Neural cell (in vitro differentiated cells): ENCODE measurements around the gene IBSP. TPM values are rescaled to one million over a fixed set of nuclear protein-coding genes. Genes with fewer than 3 reads are reported as not detected.

Source experiments
- H2AFZ ChIP-seq: fragments of 200-600, 300-800 bp; sonication (generic), shearing (Covaris generic); 2 replicates; pipeline ENCODE4 v1.6.0; 2014; ENCODE audit warnings: low read depth, mild to moderate bottlenecking, antibody characterized with exemption, low read length, moderate library complexity
- H3F3A ChIP-seq: fragments of 200-600 bp; shearing (Covaris generic); 2 replicates; pipeline ENCODE4 v1.6.1; 2016; ENCODE audit warnings: mild to moderate bottlenecking, moderate library complexity, mixed read lengths, antibody characterized with exemption, low read length; ENCODE audit not compliant: insufficient read depth, poor library complexity, severe bottlenecking
- H3K27ac ChIP-seq: fragments of 200-600, 300-800 bp; sonication (generic), shearing (Covaris generic); 2 replicates; pipeline ENCODE4 v1.5.1; 2014; ENCODE audit warnings: mild to moderate bottlenecking, low read length, moderate library complexity
- H3K27me3 ChIP-seq: fragments of 300-800, 200-600 bp; sonication (generic), shearing (Covaris generic); 2 replicates; pipeline ENCODE4 v1.6.0; 2014; ENCODE audit warnings: mild to moderate bottlenecking, low read depth, low read length, moderate library complexity; ENCODE audit not compliant: insufficient read depth
- H3K36me3 ChIP-seq: fragments of 300-800, 200-600 bp; sonication (generic), shearing (Covaris generic); 2 replicates; pipeline ENCODE4 v1.5.1; 2014; ENCODE audit warnings: mild to moderate bottlenecking, antibody characterized with exemption, low read length, moderate library complexity; ENCODE audit not compliant: insufficient read depth
- H3K4me2 ChIP-seq: fragments of 300-800, 200-600 bp; sonication (generic), shearing (Covaris generic); 2 replicates; pipeline ENCODE4 v1.6.0; 2014; ENCODE audit warnings: mild to moderate bottlenecking, low read length
- H3K4me3 ChIP-seq: fragments of 300-800, 200-600 bp; sonication (generic), shearing (Covaris generic); 2 replicates; pipeline ENCODE4 v1.5.1; 2014; ENCODE audit warnings: mild to moderate bottlenecking, low read length, moderate library complexity
- H3K79me2 ChIP-seq: fragments of 200-600 bp; shearing (Covaris generic); replicated peaks from 2 replicates; pipeline ENCODE4 v1.6.0; 2014; ENCODE audit warnings: mild to moderate bottlenecking, low read length, moderate library complexity; ENCODE audit not compliant: insufficient read depth
- H3K9ac ChIP-seq: fragments of 300-800, 200-600 bp; sonication (generic), shearing (Covaris generic); 2 replicates; pipeline ENCODE4 v1.6.1; 2016; ENCODE audit warnings: mild to moderate bottlenecking, low read length, mixed read lengths
- H3K9me2 ChIP-seq: fragments of 200-600 bp; shearing (Covaris generic); 2 replicates; pipeline ENCODE4 v1.6.1; 2016; ENCODE audit warnings: mild to moderate bottlenecking, low read length, mixed read lengths; ENCODE audit not compliant: insufficient read depth
- H3K9me3 ChIP-seq: fragments of 200-600, 300-800 bp; sonication (generic), shearing (Covaris generic); 2 replicates; pipeline ENCODE4 v1.6.1; 2016; ENCODE audit warnings: mild to moderate bottlenecking, mixed run types, low read length, moderate library complexity, mixed read lengths
- H4K20me1 ChIP-seq: fragments of 200-600 bp; shearing (Covaris generic); 2 replicates; pipeline ENCODE4 v1.6.1; 2016; ENCODE audit warnings: mild to moderate bottlenecking, mixed run types; ENCODE audit not compliant: insufficient read depth
- EP300 ChIP-seq: fragments of 450-650 bp; conservative IDR thresholded peaks from 2 replicates; pipeline ENCODE4 v1.6.1; 2014; ENCODE audit warnings: antibody characterized with exemption, mild to moderate bottlenecking, moderate library complexity; ENCODE audit not compliant: poor library complexity, severe bottlenecking
- EZH2 ChIP-seq: fragments of 200-600, 300-800 bp; shearing (Covaris generic), sonication (generic); IDR thresholded peaks from 2 replicates; pipeline ENCODE4 v1.6.1; 2014; ENCODE audit warnings: antibody characterized with exemption, low read length, borderline replicate concordance, mild to moderate bottlenecking; ENCODE audit not compliant: insufficient read depth, poor library complexity, severe bottlenecking
- MXI1 ChIP-seq: fragments of 450-650 bp; conservative IDR thresholded peaks from 2 replicates; pipeline ENCODE4 v1.6.1; 2014; ENCODE audit warnings: antibody characterized with exemption, mild to moderate bottlenecking; ENCODE audit not compliant: poor library complexity, severe bottlenecking
- POLR2AphosphoS5 ChIP-seq: IDR thresholded peaks from 2 replicates; pipeline ENCODE4 v1.6.1; 2012
- RAD21 ChIP-seq: fragments of 450-650 bp; conservative IDR thresholded peaks from 2 replicates; pipeline ENCODE4 v1.6.1; 2014; ENCODE audit warnings: antibody characterized with exemption, mild to moderate bottlenecking, moderate library complexity
- SMC3 ChIP-seq: fragments of 450-650 bp; conservative IDR thresholded peaks from 2 replicates; pipeline ENCODE4 v1.6.1; 2014; ENCODE audit warnings: antibody characterized with exemption, mild to moderate bottlenecking, moderate library complexity; ENCODE audit not compliant: poor library complexity
- TAF1 ChIP-seq: IDR thresholded peaks from 2 replicates; pipeline ENCODE4 v1.6.1; 2012; ENCODE audit warnings: low read depth
- polyA plus RNA-seq: library from polyadenylated mRNA; depleted of rRNA; stranded (reverse); fragments of >200 nt; gene quantifications from 2 replicates; pipeline ENCODE4 v1.2.3, GENCODE V29; 2014
- TF ChIP-seq, protein P1 (sequence below): fragments of 450-650 bp; IDR thresholded peaks from 2 replicates; pipeline ENCODE4 v1.5.1; 2014; ENCODE audit warnings: antibody characterized with exemption, mild to moderate bottlenecking, moderate library complexity; ENCODE audit not compliant: poor library complexity, severe bottlenecking
- TF ChIP-seq, protein P2 (sequence below): IDR thresholded peaks from 2 replicates; pipeline ENCODE4 v1.6.1; 2012; ENCODE audit warnings: borderline replicate concordance

The IBSP gene
- polyA plus RNA-seq, 1 donor from 2014 or later: not detected

DNA sequence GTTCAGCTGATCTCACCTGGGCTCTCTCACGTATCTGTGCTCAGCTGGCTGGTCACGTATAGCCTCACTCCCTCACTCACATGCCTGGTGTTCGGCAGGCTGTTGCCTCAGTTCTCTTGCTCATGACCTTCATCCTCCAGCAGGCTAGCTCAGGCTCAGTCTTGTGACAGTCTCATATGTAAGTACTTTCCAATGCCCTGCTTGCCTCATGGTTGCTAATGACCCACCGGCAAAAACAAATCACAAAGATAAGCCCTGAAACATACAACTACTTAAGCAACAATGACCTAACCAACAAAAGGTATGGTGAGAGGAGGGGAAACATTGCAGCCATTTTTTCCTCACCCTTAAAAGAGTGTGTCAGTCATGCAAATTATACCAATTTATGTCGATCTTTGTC lies 58.4 kb downstream of the IBSP start:
- Histone ChIP-seq H3K4me2 (no peak overlapping the region), H3K79me2 (no peaks in the 10 kb centered on the region), H3K9ac (no peak overlapping the region), H3K9me3 (no peaks in the 10 kb centered on the region), H3K9me2 (no peaks in the 10 kb centered on the region), H3K4me3 (no peak overlapping the region), H3K27ac (no peak overlapping the region), H3K36me3 (no peaks in the 10 kb centered on the region), H3K27me3 (no peaks in the 10 kb centered on the region), H4K20me1 (no peaks in the 10 kb centered on the region), H2AFZ (no peak overlapping the region), H3F3A (no peaks in the 10 kb centered on the region)
- TF ChIP-seq POLR2AphosphoS5 (no peak), EP300 (no peak), SMC3 (no peak), EZH2 (no peak), RAD21 (no peak), MXI1 (no peak), TAF1 (no peak)
- TF ChIP-seq, protein P1, sequence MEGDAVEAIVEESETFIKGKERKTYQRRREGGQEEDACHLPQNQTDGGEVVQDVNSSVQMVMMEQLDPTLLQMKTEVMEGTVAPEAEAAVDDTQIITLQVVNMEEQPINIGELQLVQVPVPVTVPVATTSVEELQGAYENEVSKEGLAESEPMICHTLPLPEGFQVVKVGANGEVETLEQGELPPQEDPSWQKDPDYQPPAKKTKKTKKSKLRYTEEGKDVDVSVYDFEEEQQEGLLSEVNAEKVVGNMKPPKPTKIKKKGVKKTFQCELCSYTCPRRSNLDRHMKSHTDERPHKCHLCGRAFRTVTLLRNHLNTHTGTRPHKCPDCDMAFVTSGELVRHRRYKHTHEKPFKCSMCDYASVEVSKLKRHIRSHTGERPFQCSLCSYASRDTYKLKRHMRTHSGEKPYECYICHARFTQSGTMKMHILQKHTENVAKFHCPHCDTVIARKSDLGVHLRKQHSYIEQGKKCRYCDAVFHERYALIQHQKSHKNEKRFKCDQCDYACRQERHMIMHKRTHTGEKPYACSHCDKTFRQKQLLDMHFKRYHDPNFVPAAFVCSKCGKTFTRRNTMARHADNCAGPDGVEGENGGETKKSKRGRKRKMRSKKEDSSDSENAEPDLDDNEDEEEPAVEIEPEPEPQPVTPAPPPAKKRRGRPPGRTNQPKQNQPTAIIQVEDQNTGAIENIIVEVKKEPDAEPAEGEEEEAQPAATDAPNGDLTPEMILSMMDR: no peak
- TF ChIP-seq, protein P2, sequence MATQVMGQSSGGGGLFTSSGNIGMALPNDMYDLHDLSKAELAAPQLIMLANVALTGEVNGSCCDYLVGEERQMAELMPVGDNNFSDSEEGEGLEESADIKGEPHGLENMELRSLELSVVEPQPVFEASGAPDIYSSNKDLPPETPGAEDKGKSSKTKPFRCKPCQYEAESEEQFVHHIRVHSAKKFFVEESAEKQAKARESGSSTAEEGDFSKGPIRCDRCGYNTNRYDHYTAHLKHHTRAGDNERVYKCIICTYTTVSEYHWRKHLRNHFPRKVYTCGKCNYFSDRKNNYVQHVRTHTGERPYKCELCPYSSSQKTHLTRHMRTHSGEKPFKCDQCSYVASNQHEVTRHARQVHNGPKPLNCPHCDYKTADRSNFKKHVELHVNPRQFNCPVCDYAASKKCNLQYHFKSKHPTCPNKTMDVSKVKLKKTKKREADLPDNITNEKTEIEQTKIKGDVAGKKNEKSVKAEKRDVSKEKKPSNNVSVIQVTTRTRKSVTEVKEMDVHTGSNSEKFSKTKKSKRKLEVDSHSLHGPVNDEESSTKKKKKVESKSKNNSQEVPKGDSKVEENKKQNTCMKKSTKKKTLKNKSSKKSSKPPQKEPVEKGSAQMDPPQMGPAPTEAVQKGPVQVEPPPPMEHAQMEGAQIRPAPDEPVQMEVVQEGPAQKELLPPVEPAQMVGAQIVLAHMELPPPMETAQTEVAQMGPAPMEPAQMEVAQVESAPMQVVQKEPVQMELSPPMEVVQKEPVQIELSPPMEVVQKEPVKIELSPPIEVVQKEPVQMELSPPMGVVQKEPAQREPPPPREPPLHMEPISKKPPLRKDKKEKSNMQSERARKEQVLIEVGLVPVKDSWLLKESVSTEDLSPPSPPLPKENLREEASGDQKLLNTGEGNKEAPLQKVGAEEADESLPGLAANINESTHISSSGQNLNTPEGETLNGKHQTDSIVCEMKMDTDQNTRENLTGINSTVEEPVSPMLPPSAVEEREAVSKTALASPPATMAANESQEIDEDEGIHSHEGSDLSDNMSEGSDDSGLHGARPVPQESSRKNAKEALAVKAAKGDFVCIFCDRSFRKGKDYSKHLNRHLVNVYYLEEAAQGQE: no peak

Other genes with a start within 250 kb of the IBSP start
- gene DSPP, start 191.0 kb upstream of the IBSP start, polyA plus RNA-seq: not detected in 2 replicates
- gene DMP1, start 149.3 kb upstream of the IBSP start, polyA plus RNA-seq: 0.20 and 0.48 TPM in 2 replicates
- gene MEPE, start 33.4 kb downstream of the IBSP start, polyA plus RNA-seq: not detected in 2 replicates
- gene SPP1, start 176.2 kb downstream of the IBSP start, polyA plus RNA-seq: 0.35 and 0.52 TPM in 2 replicates
- gene PKD2, start 208.1 kb downstream of the IBSP start, polyA plus RNA-seq: 49.0 and 54.8 TPM in 2 replicates